NCI-H187 treated with DMSO at 0.1 percent for 48 hours (cell line): ENCODE results near the gene BCAR3.

Experiments used
- DNase-seq: peaks from one replicate; lab custom pipeline; 2025; lab: John Stamatoyannopoulos, UW

The BCAR3 gene

DNA sequence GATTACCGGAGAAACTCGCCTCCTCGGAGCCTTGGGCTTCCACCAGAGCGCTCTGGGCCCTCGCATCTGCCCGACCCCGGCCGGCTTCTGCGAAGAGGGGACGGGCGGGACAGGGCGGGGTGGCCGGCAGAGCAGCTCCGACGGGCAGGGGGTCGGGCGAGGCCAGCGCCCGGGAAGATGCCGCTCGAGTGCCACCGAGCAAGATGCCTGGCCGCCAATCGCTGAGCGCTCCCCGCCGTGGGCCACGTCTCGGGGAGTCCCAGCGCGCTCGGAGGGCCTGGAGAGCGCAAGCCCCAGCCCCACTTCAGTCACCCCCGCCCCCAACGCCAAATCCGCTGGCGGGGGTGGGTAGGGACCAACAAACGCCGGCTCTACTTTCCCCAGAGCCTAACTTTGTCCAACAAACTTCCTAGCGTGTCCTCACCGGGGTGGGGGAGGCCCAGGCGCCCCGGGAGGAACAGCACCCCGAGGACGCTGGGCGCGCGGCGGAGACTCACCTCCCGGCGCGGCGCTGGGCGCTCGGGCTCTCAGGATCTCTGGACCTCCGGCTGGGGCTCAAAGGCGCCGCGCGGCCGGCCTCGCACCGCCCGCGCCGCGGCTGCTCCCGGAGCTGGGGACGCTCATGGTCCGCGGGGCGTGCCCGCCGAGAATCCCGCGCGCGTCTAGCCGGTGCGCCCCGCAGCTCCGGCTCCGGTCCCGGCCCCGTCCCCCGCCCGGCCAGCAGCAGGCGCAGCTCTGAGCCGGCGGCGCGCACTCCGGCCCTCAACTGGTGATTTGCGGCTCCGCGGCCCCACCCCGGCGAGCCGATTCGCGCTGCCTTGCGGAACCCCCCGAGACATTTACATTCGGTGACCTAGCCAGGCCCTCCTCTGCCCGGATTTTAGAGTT, at the start of gene BCAR3:
BCAR3 (minus strand) TSS at position 737 of the 888 bp plus-strand sequence. CDS start 6,907 bp downstream, outside the sequence.
- DNase-seq: no peak

DNA sequence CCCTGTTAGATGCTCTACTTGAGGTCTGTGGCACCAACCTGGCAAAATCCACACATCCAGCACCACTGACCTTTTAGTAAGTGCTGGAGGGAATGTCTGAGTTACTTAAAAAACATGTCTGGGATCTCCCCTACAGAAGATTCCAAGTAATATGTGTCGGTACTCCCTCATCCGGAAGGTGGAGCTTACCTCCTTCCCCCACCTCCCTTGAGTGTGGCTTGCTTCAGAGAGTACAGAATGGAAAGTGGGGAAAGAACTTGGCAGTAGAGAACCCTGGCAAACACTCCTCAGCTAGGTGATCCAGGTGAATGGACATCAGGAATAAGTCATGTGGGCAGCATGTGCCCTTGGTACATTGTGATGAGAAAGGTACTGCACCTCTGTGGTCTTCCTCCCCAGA, 49.0 kb upstream of the BCAR3 start:
- no peak for DNase-seq

DNA sequence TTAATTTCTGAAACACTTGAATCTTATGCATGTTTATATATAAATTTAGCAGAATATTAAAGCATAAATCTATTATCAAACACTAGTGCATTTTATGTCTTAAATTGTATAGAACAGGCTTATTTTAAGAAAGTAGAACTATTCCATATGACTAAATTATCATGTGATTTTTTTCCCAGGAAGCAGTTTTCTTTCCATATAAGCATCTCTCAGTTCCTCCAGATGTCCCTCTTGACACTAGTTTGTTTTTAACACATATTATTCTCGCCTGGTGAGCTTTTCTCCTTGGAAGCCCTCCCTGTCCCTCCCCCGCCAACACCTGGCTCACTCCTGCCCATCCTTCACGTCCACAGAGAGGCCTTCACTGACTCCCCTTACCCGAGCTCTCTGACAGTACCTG, 48.3 kb upstream of the BCAR3 start:
- DNase-seq: no peak

DNA sequence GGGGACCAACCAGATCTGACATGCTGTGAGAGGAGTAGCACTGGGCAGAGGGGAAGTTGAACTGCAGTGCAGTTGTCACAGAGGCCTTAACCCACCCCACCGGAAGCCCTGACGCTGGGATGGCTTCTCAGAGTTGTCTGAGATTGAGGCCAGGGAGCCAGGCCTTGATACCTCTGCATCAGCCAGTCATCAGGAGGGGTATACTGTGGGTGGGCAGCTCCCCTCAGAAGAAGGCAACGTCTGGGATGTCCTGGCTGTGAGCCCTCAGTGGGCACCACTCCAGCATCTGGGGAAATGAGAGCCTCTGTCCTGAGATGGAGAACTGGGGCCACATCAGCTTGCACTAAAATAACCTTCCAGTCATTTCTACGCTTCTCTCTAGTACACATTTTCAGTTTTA, 47.9 kb upstream of the BCAR3 start:
- no peak for DNase-seq

DNA sequence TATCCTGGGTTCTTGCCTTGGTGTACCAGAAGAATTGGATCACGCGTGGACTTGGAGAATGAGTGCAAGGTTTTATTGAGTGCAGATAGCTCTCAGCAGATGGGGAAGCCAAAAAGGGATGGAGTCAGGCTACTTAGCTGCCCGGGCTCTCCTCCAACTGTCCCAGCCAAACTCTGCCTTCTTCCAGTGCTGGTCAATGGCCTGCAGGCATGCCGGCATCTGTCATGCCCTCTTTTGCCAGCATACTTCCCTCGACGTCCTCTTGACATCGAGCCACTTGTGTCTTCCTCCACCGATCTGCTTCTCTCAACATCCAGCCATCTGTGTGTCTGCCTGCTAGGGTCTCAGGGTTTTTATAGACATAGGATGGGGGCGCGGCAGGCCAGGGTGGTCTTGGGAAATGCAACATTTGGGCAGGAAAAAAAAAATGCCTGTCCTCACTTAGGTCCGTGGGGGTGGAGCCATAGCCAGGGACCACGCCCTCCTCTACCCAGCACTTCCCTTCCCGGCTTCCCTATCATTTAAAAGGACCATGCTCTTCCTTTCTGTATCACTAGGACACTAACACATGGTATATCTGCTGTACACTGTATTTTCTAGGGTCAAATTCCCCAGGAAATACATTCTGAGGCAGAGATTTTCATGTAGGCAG, 47.0 kb upstream of the BCAR3 start:
- DNase-seq: no peak

DNA sequence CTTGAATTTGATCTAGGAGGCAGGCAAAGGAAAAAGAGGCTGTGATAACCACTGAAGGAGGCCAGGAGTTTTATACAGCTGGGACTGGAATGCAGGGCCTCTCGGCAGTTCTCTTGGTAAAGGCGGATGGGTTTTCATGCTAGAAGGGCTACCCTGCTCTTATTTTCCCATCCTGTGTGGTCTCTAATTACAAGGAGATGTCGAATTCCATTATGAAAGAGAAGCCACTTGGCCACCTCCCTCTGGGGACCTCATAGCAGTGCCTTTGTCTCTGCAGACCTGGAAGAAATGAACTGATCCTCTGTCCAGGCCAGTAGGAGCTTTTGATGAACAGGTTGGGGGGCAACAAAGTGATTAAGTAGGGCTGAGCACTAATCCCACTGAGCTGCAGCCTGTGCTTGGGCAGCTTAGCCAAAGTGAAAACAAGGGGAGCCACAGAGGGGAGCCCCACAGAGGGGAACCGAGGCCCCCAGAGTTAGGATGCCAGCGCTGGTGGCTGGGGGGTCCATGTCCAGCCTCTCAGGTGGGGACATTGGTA, 42.2 kb upstream of the BCAR3 start:
- DNase-seq: no peak

DNA sequence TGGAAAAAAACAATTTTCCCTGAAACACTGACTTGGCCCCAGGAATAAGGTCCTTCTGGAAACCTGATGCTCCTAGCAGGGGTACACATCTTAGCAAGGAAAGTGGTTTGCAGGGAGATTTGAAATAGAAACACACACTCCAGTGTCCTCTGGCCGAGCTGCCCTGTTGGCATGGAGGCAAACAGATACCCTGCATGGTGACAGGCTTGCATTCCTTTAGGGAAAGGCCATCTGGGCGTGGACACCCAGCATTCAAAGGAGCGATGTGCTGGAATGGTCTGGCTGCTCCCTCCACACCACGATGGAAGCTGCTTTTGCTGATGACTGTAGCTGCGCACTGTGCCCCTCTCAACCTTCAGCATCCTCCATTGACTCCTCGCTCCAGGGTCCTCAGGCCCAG, 41.5 kb upstream of the BCAR3 start:
- no peak for DNase-seq

DNA sequence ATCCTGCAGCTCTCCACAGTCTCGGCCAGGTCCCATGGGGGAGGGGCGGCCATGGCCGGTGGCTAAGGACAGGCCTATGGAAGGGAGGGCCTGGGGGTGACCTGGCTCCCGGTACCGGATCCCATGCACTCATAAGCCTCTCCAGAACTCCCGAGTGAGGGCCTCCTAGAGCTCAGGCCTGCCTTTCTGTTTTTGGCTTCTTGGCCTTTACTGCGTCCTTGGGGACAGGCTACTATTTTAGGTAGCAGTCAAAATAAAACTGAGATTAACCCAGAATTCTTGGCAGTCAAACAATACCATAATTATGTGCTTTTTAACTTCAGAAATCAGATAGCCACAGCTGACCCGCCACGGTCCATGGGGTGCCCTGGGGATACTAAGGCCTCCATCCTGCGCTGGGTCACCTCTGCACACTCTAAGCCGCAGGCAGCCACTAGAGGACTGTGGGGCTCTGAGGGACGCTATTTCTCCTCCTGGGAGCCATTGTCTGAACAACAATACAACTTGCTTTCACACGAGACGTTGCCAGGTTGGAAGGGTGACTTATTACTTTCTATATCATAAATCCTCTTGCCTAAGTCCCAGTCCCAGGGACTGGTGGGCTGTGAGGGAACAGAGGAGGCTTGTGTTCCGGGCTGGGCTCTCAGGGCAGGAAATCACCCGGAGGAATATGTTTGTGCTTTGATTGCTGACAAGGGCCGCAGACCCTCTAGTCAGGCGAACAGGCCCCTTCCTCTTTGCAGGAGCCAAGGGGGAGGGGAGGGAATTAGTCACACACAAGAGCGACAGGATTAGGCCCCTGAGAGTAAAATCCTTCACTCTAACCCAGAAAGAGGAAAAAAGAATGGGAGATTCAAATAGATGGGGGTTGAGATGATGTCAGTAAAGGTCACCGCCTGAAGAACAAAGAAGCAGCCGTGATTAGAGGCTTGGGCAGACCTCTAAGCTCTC, 40.7 kb upstream of the BCAR3 start:
- no peak for DNase-seq

DNA sequence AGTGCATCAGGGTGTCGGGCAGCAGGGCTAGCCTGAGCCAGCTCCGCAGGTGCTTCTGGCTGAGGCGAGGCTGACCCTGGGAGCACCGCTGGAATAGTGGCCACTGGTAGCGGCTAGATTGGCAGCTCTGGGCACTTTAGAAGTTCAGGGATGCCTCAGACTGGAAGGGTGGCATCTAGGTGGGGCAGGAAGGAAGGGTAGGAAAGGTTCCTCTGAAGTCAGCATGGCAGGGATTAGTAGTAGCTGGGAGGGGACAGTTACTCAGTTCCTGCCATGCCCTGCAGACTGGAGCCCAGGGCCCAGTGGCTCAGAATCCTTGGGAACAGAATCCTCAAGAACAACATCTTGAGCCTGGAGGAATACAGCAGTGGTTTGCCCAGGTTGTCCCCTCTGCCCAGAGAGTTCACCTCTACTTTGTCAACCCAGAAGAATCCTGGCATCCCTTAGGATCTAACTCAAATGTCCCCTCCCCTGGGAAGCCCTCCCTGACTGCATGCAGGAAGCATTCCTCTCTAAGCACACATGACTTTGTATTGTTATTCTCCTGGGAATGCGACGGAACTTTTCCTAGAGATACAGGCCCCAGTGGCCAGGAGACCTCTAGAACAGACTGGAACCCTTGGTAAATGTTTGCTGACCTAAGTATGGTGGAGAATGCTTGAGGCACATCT, 39.5 kb upstream of the BCAR3 start:
- no peak for DNase-seq

DNA sequence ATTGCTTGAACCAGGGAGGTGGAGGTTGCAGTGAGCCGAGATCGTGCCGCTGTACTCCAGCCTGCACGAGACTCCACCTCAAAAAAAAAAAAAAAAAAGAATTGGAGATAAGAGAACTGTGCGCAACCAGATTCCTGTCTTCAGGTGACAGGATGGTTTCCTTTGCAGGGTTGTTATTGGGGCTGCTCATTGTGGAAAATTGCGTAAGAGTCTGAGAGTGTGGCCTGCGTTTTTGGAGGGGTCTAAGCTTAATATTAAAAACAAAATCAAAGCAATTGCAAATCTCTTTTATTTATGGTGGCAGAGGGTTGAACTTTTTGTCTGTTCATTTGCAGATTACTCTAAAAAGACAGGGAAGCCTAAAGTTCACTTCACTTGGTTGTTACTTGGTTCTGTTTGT, 36.0 kb upstream of the BCAR3 start:
- no peak for DNase-seq

DNA sequence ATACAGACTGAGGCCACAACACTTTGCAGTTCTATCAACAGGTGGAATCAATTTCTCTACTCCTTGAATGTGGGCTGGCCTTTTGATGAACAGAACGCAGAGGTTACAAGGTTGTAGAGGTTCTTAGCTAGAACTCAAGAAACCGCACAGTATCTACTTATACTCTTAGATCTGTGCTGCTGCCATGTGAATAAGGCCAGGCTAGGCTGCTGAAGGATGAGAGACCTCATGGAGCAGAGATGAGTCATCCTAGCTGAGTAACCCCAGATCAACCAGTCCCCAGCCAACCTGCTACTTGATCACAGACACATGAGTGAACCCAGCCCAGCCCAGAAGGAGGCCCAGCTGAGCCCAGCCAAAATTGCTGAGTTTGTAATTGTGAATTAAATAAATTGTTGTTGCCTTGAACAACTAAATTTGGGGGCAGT, 35.3 kb upstream of the BCAR3 start:
- DNase-seq: no peak

DNA sequence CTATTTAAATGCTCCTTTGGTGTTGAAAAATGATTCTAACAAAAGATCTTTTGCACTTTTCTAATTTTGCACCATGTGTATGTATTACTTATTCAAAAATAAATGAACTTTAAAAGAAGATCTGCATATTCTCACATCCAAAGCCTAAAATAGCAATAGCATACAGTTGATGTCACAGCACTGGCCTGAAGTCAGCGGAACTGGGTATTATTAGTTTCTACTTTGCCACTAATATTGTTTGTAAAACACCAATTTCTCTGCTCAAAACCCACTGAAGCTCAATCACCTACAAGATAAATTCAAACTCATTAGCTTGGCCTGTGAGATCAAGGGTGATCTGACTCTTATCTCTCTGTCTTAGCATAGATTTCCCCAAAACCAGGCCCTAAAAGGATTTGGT, 34.5 kb upstream of the BCAR3 start:
- no peak for DNase-seq

DNA sequence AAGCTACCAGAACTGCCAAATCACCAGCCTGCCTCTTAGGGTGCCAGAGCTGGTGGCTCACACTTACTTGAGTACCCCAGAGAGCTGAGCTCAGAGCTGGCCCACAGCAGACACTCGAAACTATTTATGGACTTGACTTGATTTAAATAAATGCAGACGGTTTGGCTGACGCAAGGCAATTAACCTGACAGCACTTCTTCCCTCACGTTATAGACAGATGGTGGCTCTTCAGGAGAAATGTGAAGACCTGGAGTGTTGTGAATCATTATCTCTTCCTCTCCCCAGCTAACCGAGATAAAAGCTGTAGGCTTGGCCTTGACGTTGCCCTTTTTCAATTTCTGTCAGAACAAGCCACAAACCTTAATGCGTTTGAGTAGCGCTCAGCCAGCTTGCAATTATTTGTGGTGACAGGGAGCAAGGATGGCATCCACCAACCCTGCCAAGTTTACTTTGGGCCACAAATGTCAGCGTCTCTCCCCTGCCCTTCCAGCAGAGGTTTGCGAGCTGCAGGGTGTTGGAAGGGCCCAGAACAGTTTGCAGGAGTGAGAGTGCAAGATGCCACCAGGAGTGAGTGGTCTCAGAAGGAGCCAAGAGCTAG, 34.0 kb upstream of the BCAR3 start:
- DNase-seq: peak; percentile 86

DNA sequence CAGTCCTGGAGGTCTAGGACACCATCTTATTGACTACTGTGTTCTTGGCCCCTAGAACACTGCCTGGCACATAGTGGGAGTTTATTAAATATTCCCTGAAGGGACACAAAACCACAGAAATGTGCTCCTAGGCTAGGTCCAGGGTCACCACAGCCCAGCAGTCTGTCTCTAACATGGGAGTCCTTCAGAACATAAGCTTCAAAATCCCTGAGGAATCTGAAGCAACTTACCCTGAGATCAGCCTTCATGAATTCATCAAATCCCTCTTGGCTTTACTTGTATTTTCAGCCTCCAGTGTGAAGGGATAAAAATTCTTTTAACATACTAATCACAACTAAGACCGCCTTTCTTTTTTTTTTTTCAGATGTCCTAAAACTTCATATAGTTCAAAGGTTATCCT, 32.7 kb upstream of the BCAR3 start:
- DNase-seq: no peak

DNA sequence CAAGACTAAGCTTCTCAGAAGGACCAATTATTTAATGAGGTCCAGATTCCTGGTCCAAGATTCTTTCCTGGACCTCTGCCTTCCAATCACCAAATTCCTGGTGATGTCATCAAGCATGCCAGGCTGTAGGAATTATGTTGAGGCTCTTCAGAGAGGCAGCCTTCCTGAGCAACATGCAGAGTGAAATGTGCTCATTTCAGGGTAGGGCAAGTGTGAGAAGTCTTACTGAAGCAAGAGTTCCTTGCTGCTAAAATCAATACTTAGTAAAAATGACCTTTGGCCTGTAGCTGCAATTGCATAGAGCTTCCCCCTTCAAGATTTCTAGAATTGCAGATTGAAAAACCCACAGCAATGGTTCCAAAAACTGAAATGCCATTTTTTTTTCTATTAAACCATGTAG, 31.7 kb upstream of the BCAR3 start:
- DNase-seq: no peak

DNA sequence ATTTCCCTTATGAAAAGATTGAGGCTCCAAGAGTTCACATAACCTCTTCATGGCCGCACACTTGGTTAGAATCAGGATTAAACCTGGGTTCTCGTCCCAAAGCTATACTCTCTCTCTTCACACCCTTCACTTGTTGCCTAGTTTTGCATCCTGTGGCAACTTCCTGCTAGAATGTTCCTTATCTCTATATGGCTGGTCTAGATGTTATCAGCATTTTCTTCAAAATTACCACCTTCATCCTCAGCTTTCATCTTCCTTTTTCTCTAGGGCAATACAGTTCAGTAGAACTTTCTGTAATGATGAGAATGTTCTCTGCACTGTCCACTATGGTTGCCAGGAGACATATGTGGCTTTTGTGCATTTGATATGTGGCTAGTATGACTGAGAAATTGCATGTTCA, 31.1 kb upstream of the BCAR3 start:
- no peak for DNase-seq

DNA sequence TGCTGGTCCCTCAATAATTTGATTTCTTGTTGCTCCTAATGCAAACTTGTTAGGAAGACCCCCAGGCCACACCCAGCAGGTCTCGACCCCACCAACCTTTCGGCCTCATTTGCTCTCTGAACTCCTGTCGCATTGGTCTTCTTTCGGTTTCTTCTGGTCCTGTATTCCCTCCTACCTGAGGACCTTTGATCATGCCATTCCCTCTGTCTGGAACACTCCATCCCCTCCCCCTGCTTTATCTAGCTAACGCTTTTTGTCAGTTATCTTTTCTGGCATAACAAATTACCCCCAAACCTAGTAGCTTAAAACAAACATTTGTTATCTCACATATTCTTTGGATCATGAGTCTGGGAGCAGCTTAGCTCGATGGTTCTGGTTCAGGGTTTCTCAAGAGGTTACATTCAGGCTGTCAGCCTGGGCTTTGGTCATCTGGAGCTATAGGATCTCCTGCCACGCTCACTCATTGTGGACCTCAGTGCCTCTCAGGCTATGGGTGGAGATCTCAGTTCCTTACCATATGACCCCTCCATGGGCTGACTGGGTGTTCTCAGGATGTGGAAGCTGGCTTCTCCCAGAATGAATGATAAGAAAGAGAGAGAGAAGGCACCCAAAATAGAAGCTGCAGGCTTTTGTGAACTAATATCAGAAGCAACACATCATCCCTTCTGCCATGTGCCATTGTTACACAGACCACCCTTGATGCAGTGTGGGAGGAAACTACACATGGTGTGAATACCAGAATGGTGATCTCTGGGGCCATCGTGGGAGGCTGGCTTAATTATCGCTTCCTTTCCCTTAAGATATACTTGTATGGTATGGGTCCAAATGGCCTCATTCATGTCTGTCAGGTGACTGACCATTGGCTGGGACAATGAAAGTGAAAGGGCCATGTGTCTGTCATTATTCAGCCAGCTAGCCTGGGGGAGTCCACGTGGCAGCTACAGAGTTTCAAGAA, 29.1 kb upstream of the BCAR3 start:
- DNase-seq: no peak

DNA sequence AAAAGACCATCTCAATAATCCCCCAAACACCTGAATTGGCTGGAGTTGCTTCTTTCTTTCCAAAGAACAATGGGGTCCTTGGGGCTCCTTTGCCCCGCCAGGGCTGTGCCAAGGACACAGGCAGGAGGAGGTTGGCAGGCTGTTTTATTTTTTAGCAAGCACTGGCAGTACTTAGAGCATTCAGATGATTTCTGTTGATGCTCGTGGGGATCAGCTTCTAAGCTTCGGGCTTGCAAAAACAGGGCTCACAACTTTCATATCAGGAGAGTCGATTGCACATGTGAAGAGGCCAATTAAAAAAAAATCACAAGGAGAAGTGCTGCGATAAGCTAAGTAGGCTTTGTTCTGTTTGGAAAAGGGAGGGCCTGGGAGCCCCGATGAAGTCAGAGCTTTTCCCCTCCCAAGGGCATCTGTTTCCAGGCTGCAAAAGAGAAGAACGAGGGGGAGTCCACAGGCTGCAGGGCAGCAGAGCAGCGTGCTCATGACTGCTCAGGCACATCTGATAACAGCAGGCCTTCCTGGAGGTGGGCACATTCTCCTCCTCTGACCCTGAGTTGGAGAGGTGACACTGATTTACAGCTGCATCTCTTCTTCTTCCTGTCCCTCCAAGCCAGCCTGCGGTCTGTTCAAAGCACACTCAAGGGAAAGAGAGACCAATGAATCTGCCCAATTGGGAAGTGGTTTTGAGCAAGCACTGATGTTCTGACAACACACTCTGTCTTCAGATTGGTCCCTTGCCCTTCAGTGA, 27.3 kb upstream of the BCAR3 start:
- peak; percentile 59 for DNase-seq

DNA sequence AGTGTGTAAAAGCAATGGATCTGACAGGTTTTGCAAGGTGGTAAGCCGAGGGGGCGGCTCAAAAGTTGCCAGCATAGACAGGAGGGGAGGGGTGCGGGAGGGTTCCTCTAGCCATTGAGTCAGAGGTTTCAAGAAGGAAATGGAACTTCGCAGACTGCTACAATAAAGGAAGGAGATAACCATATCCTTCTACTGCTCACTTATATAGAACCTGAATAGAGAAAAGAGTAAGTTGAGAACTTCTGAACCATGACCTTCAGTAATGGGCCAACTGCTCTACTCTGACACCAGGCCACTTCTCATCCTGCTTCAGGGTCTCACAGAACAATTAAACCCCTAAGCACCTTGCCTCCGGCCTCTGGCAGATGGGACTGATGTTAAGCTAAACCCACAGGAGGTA, 26.3 kb upstream of the BCAR3 start:
- DNase-seq: no peak
